NOMO-1 treated with DMSO at 0.1 percent for 48 hours (cell line): ENCODE measurements around the gene PLSCR2.
"Not testable (repeated sequence)": the region's sequence is repeated elsewhere in the genome, so short reads cannot be mapped to it uniquely, and the experiment has no call there.

Experiments
- DNase-seq: peaks from one replicate; lab custom pipeline; 2025; ENCODE audit not compliant: unreplicated experiment; lab: John Stamatoyannopoulos, UW

The PLSCR2 gene

DNA sequence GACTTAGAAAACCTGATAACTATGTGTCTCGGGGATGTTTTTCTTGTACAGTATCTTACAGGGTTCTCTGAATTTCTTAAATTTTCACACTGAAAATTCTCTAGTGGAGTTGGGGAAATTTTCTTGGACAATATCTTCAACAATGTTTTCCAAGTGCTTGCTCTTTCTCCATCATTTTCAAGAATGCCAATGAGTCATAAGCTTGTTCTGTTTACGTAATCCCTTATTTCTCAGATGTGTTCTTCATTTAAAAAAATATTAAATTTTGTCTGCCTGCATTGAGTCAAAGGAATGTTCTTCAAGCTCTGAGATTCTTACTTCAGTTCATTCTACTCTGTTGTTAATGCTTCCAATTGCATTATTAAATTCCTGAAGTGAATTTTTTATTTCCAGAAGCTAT is 21.9 kb upstream of the PLSCR2 start:
- DNase-seq: no peak

DNA sequence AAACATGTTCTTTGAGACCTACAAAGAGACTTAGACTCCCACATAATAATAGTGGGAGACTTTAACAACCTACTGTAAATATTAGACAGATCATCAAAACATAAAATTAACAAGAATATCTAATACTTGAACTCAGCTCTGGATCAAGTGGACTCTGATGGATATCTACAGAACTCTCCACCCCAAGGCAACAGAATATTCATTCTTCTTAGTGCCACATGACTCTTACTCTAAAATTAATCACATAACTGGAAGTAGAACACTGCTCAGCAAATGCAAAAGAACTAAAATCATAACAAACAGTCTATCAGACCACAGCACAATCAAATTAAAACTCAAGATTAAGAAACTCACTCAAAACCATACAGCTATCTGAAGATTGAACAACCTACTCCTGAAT is 15.9 kb upstream of the PLSCR2 start:
- DNase-seq: no peak

DNA sequence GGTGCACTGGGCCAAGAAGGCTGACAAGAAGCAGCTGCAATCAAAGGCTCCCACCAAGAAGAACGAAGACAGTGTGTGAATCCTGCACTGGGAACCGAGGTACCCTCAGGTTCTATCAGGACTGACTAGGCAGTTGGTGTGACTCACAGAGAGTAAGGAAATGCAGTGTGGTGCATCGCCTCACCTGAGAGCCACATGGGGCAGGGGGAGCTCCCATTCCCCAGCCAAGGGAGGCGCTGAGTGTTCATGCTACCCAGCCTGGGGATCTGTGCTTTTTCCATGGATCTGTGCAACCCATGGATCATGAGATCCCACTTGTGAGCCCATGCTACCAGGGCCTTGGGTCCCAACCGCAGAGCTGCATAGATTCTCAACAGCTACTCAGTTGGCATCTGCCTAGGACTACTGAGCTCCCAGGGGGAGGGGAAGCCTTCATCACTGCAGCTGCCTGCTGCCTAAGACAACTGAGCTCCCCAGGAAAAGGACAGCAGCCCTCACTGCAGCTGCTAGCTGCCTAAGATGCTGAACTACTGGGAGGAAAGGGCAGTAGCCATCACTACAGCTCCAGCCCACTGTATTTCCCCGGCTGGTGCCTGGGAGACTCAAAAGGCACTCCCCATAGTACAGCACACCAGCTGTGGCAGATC is 6.9 kb upstream of the PLSCR2 start:
- no peak for DNase-seq

DNA sequence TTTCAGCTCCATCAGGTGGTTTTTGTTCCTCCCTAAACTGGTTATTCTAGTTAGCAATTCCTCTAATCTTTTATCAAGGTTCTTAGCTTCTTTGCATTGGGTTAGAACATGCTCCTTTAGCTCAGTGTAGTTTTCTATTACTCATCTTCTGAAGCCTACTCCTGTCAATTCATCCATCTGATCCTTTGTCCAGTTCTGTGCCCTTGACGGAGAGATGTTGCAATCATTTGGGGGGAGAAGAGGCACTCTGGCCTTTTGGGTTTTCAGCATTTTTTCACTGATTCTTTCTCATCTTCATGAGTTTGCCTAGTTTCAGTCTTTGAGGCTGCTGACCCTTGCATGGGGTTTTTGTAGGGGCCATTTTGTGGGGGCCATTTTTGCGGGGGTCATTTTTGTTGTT is 5.6 kb upstream of the PLSCR2 start:
- DNase-seq: not testable (repeated sequence)

DNA sequence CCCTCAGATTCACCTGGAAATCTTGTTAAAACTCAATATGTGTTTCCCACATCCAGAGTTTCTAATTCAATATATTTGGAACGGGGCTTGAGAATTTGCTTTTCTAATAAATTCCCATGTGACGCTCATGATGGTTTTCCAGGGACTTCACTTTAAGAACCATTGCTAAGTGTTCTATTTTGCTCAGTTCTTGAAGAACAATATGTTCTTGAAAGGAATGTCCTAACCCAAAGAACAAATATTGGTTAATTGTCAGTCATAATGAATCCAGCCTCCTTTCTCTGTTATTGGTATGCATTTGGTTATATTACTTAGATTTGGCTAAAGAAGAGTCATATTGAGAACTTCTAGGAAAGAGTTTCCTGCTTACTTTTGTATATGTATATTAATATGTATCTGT is 4.4 kb upstream of the PLSCR2 start:
- DNase-seq: no peak

DNA sequence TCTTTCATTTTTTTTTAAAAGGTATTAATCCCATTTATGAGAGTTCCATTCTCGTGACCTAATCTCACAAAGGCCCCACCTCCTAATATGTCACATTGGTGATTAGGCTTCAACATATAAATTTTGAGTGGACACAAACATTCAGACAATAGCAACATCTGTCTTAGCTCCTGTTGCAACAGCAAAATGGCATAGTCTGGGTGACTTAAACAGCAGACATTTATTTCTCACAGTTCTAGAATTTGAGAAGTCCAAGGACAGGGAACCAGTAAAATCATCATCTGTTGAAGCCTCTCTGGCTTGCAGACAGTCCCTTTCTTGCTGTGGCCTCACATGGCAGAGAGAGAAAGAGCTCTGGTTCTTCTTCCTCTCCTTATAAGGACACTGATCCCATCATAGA is 3.2 kb upstream of the PLSCR2 start:
- DNase-seq: no peak

DNA sequence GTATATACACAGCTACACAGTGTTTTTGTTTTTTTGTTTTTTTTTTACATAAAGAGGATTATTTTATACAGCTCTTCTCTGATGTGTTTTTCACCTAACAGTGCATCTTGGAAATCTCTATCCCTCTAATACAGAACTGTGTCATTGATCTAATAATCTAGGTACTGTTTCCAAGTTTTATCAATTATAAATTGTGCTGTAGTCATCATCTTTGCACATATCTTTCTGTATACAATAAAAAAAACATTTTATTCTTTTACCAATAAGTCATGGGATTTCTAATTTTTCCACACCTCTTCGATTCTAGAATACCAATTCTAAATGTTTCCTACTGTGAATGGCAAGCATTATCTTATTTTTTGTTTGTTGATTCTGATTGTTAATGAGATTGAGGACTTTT is 1.7 kb upstream of the PLSCR2 start:
- DNase-seq: no peak

DNA sequence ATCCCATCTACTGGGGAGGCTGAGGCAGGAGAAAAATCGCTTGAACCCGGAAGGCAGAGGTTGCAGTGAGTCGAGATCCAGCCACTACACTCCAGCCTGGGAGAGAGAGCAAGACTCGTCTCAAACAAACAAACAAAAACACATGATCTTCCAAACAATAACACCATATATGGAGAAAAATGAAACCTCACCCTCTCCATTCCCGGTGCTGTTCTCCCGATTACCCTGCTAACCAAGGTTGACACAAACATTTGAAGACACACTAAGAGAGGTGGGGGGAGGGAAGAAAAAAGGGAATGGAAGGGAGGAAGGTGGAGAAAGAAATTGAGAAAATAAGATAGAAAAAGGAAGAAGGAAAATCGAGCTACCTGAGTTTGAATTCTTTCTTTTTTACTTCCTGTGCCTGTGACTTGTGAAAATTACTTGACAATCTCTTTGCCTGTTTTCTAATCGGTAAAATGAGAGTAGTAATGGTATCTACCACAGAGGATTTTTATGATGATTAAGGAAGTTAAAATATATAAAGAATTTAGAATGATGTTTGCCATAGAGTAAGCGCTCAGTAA is 1.1 kb upstream of the PLSCR2 start:
- DNase-seq: no peak

DNA sequence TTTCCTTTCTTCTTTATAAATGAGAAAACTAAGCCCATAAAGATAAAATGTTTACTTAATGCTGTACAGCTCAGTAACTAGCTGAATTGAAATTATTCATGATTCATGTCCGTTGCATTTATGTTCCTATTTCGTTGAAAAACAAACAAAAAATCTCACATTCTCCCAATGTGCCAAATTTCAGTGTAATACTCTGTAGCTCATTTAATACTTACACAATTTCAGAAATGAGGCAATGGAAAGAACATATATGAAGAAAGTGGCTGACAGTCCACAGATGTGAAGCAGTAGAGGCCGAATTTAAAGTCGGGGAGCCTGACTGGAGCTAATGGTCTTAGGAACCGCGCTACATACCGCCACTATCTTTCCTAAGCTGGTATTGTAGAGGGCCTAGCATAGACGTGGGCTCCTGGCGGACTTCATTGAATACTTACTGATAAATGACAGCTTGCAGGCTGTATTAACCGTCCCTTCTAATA is 651 bp downstream of the PLSCR2 start:
- no peak for DNase-seq

DNA sequence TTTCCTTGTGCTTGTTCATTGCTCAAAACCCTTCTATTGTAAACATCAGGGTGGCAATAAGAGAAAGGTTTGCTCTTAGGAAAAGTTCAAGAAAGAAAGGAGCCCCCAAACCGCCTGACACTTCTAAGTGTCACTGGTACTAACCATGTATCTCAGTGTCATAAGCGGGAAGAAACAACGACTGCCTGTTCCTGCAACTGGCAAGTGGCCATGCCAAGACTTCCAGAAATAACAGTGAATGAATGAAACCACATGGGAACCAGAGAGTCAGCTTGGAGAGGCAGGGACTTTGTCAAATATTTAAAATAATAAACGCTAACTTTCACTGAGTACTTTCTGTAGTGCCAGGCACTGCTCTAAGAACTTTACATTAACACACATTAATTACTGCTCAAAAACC is 1.1 kb downstream of the PLSCR2 start:
- no peak for DNase-seq

DNA sequence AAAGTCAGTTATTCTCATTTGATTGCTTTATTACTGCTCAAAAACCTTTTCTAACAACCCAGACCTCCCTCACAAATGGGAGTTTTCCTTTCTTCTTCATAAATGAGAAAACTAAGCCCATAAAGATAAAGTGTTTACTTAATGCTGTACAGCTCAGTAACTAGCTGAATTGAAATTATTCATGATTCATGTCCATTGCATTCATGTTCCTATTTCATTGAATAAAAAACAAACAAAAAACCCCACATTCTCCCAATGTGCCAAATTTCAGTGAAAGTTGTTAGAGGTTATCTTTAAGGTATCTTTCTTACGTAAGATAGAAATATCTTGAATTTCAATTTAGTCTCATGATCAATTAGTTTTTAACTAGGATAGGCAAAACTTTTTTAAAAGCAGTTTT is 2.8 kb downstream of the PLSCR2 start:
- no peak for DNase-seq

DNA sequence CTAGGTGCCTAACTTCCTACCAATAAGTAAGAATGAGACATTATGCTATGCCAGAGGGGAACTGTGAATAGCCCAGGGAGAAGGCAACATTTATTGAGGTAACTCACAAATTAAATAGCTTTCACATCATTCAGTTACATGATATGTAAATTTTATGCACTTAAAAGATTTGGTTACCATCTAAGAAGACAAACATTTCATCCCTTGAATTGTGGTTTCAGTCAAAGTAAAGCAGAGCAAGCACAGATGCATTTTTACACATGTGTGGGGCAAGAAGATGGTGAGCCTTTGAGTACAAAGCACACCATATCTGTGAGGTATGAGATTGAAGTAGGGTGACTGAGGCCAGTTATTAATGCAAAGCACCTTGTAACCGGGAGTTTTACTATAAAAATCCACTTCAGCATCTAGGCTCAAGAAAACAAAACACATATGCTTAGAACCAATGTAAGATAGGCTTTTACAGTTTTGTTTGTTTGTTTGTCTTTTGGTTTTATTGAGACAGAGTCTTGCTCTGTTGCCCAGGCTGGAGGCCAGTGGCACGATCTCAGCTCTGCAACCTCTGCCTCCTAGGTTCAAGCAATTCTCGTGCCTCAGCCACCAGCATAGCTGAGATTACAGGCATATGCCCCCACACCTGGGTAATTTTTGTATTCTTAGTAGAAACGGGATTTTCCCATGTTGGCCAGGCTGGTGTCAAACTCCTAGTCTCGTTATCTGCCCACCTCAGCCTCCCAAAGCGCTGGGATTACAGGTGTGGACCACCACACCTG is 3.5 kb downstream of the PLSCR2 start:
- DNase-seq: no peak

DNA sequence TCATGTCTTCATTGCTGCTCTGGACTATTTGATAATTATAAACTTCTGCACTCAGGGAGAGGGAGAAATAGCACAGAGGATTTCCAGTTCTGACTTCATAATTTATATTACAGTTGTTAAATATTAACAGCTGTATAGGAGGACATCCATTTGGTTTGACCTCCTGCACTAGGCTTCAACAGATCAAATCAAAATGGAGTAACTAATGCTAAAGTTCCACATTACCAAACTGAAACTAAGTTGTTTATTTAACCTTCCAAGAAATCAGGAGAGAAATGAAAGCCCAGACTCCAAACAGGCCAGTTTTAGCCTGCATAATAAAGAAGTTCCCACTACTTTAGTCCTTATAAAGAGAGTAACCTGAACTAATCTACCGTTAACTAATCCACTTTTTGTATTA is 4.6 kb downstream of the PLSCR2 start:
- no peak for DNase-seq

DNA sequence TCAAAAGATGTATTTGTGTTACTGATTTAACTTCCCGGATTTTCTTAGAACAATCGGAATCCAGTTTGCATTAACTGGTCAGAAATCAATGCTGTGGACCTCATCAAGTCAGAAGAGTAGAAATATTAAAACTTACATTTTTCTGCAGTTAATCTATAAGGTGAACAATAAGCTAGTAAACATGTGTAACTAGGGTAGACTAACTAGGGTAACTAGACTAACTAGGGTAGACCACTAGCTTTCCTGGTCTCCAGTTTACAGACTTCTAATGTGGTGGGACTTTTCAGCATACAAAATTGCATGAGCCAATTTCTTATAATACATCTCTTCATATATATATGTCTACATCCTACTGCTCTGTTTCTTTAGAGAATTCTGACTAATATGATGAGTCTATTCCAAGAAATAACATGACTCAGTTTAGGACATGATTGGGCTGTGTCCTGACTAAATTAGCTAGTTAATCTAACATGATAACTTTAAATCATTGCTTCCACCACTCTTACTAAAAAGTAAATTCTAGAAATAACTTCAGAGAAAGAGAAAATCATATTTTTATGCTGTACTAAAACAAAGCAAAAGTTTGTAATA is 5.3 kb downstream of the PLSCR2 start:
- DNase-seq: no peak

DNA sequence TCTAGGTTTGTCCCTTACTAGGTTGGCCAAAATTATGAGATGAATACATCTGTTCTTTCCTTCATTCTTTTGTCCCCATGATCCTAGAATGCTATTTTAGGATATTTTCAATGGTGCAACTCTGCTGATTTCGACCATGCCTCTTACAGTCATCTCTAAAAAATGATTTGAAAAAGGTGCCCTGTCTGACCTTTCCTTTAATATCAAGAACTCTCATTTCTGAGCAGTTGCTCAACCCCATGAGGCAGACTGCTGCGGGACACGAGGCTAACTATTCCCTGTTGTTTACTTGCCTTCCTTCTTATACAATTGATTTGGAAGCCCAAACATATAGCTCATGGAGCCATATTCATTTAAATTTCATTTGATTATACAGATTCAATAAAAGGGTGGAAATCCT is 14.6 kb downstream of the PLSCR2 start:
- DNase-seq: no peak

DNA sequence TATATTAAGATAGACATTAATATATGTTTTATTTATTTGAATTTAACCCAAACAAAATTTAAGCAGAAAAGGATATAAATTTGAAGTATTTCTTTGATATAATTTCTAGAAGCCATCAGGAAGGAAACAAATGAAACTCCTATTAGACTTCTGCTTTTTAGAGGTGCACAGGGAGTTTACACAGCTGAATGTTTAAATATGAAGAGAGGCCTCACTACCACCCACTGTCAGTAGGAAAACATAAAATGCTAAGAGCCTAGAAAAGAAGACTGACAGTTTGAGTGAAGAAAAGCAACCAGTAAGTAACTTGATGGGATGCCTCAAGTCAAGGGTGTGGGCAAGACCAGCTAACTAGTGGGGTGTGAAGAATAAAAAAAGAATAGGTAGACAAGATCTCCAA is 19.7 kb downstream of the PLSCR2 start:
- no peak for DNase-seq

DNA sequence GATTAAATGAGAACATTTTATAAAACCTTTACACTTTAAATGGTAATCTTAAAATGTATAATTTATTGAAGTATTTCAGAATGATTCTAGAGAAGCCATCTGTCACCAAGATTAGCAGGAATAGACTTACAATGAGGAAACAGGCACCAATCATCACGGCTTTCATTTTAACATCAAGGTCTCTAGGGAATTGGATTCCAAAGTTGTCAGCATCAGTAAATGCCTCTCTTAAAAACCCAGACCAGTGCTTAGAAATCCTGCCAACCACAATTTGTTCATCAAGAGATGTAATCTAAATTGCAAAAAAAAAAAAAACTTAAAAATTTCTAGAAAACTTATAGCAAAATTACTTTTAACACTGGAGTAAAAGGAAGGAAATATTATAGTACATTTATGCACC is 20.3 kb downstream of the PLSCR2 start:
- no peak for DNase-seq

DNA sequence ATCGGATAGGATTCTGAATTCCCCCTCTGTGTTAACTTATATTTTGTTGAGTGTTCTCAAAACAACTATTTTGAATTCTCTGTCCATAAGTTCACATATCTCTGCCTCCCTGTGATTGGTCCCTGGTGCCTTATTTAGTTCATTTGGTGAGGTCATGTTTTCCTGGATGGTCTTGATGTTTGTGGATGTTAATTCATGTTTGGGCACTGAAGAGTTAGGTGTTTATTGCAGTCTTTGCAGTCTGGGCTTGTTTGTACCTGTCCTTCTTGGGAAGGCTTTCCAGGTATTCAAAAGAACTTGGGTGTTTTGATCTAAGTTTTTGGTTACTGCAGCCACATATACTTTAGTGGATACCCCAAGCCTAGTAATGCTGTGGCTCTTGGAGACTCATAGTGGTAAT is 23.3 kb downstream of the PLSCR2 start:
- DNase-seq: no peak

DNA sequence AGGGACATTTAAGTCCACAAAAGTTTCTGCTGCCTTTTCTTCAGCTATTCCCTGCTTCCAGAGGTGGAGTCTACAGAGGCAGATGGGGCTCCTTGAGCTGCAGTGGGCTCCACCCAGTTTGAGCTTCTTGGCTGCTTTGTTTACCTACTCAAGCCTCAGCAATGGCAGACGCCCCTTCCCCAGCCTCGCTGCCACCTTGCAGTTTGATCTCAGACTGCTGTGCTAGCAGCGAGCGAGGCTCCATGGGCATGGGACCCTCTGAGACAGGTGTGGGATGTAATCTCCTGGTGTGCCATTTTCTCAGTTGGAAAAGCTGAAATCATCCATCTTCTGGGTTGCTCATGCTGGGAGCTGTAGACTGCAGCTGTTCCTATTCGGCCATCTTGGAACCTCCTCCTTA is 29.1 kb downstream of the PLSCR2 start:
- not testable (repeated sequence) for DNase-seq

DNA sequence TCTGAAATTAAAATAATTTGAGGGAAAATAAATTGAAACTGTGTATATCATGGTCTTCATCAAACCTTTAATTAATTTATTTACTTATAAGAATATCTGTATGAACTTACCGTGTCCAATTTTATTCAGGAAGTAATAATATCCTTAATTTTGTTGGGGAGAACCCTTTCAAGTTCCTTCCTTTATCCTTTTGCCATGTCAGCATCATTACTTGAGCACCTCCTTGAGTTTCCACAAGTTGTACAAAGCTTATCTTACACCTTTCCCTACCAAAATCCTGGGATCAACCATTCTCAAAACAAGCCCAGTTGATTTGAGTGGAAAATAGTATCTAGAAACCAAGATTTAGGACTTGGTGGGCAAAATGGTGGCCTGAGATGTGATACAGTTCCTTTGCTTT is 37.3 kb downstream of the PLSCR2 start:
- no peak for DNase-seq

DNA sequence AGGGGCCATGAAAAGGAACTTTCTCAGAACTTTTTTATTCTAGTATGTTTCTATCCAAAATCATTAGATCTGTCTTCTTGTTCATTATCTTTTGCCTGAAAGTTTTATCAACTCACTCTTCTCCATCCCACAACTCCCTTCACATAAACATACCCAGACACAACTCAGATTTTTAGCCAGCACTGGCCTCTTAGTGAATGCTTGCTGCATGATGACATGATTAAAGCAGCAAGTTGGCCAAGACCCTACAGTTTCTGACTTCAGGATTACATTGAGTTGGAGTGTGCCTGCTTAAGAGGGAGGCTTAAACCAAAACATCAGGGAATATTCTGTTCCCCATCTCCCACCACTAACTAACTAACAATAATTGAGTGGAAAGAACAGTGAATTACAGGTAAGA is 38.1 kb downstream of the PLSCR2 start:
- no peak for DNase-seq

DNA sequence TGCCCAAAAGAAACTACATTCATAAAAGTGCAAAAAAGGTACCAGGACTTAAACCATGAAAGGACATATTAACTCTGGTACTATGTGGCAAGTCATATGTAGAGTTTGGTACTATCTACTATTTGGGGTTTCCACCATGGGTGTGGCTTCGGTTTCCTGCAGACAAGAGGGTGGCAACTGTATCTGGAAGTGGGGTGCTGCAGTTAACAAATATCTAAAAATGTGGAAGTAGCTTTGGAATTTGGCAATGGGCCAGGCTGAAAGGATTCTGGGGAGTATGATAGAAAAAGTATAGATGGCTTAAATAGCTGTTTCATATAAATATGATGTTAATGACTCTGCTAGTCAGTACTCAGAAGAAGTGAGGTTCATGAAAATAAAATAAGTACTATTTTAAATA is 44.0 kb downstream of the PLSCR2 start:
- DNase-seq: no peak
